Rectal smooth muscle tissue (tissue), 1 donor: ENCODE measurements around the gene DCTN2.

Experiments
- H3K27ac ChIP-seq: one replicate; pipeline ENCODE4 v1.7.0; 2013; ENCODE audit warnings: low read depth, low read length, inconsistent platforms
- H3K27me3 ChIP-seq: one replicate; pipeline ENCODE4 v1.7.0; 2013; ENCODE audit warnings: low read length; ENCODE audit not compliant: control insufficient read depth, insufficient read depth
- H3K36me3 ChIP-seq: one replicate; pipeline ENCODE4 v1.7.0; 2013; ENCODE audit warnings: low read length; ENCODE audit not compliant: control insufficient read depth, insufficient read depth
- H3K4me1 ChIP-seq: one replicate; pipeline ENCODE4 v1.7.0; 2013; ENCODE audit warnings: low read length; ENCODE audit not compliant: control insufficient read depth, insufficient read depth
- H3K4me3 ChIP-seq: one replicate; pipeline ENCODE4 v1.7.0; 2013; ENCODE audit warnings: low read length
- H3K9ac ChIP-seq: one replicate; pipeline ENCODE4 v1.7.0; 2013; ENCODE audit warnings: low read length

Gene DCTN2

GRCh38 chr12:57528176-57528575, 18.8 kb downstream of the DCTN2 start:
- H3K9ac ChIP-seq = no peak overlapping the region
- peaks cover 46% of the 10 kb centered on the region for H3K36me3 ChIP-seq
- H3K27ac ChIP-seq = no peak overlapping the region
- H3K4me3 ChIP-seq = no peak overlapping the region
- H3K27me3 ChIP-seq = no peaks in the 10 kb centered on the region
- H3K4me1 ChIP-seq = peaks cover 10% of the 10 kb centered on the region

GRCh38 chr12:57527184-57527583, 19.8 kb downstream of the DCTN2 start:
- no peak overlapping the region for H3K4me3 ChIP-seq
- no peak overlapping the region for H3K27ac ChIP-seq
- no peak overlapping the region for H3K9ac ChIP-seq
- H3K27me3 ChIP-seq = no peaks in the 10 kb centered on the region
- peaks cover 10% of the 10 kb centered on the region for H3K4me1 ChIP-seq
- H3K36me3 ChIP-seq = peaks cover 36% of the 10 kb centered on the region

GRCh38 chr12:57526477-57527126, 20.4 kb downstream of the DCTN2 start:
- H3K36me3 ChIP-seq = peaks cover 30% of the 10 kb centered on the region
- no peak overlapping the region for H3K4me3 ChIP-seq
- H3K9ac ChIP-seq = no peak overlapping the region
- peaks cover 16% of the 10 kb centered on the region for H3K4me1 ChIP-seq
- no peaks in the 10 kb centered on the region for H3K27me3 ChIP-seq
- H3K27ac ChIP-seq = no peak overlapping the region

DNA sequence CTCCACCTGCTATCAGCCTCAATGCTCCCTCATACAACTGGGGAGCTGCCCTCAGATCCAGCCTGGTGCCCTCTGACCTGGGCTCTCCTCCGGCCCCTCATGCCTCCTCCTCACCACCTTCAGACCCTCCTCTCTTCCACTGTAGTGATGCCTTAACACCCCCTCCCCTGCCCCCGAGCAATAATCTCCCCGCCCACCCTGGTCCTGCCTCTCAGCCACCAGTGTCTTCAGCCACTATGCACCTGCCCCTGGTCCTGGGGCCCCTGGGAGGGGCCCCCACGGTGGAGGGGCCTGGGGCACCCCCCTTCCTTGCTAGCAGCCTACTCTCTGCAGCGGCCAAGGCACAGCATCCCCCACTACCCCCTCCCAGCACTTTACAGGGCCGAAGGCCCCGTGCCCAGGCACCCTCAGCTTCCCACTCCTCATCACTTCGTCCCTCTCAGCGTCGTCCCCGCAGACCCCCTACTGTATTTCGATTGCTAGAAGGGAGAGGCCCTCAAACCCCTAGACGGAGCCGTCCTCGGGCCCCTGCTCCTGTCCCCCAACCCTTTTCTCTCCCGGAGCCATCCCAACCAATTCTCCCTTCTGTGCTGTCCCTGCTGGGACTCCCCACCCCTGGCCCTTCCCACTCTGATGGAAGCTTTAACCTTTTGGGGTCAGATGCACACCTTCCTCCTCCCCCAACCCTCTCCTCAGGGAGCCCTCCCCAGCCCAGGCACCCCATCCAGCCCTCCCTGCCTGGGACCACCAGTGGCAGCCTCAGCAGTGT, 21.2 kb downstream of the DCTN2 start:
- Histone ChIP-seq H3K27ac (no peak overlapping the region), H3K36me3 (peaks cover 26% of the 10 kb centered on the region), H3K27me3 (no peaks in the 10 kb centered on the region), H3K4me3 (no peak overlapping the region), H3K9ac (no peak overlapping the region), H3K4me1 (peaks cover 24% of the 10 kb centered on the region)

GRCh38 chr12:57524814-57525614, 22.0 kb downstream of the DCTN2 start:
- Histone ChIP-seq H3K27me3 (no peaks in the 10 kb centered on the region), H3K4me3 (no peak overlapping the region), H3K27ac (no peak overlapping the region), H3K36me3 (peaks cover 19% of the 10 kb centered on the region), H3K9ac (no peak overlapping the region), H3K4me1 (peaks cover 24% of the 10 kb centered on the region)

GRCh38 chr12:57523706-57524614, 23.0 kb downstream of the DCTN2 start:
- peak overlapping the region; percentile 76 for H3K4me3 ChIP-seq
- H3K27me3 ChIP-seq = no peaks in the 10 kb centered on the region
- peak overlapping the region; percentile 79 for H3K27ac ChIP-seq
- H3K4me1 ChIP-seq = peaks cover 30% of the 10 kb centered on the region
- H3K9ac ChIP-seq = peak overlapping the region; percentile 22
- peaks cover 13% of the 10 kb centered on the region for H3K36me3 ChIP-seq

GRCh38 chr12:57522887-57523705, 23.9 kb downstream of the DCTN2 start:
- Histone ChIP-seq H3K9ac (peak overlapping the region; percentile 63), H3K27me3 (no peaks in the 10 kb centered on the region), H3K4me1 (peaks cover 37% of the 10 kb centered on the region), H3K36me3 (peaks cover 10% of the 10 kb centered on the region), H3K4me3 (peak overlapping the region; percentile 76), H3K27ac (peak overlapping the region; percentile 79)

DNA sequence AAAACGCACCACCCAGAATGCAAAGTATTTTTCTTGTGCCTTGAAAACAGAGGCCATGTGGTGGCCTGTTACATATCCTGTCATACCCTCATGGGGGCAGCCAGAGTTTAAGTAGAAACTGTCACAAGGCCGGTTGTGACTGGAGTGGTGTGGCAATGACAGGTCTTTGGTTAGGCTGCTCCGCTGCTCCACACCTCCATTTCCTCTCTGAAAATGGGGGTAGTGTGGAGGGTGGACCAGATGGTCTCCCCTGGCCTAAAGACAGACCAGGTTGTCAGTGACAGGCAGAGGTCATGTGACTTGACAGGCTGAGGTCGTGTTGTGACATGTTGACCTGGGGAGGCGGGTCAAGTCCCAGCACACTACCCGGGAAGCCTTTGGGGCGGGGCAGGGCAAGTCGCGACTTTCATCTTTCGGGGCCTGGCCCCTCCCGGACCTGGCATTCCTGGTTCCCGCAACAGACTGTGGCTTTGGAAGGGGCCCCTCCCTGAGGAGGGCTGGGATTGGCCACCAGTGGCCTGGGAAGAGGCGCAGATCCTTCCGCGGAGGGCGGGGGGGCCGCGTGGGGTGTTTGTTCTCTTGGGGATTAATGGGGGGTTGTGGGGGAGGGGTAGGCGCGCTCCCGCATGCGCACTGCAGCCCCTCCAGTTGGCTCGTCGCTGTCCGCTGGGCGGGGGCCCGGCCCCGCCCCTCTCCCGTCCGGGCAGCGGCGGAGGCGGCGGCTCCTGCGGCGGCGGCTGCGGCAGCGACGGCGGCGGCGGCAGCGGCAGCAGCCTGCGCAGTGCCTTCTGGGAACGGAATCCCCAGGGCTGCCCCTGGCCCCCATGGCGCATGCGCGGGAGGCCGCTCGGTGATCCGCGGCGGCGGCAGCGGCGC, 24.7 kb downstream of the DCTN2 start, which contains the start of gene MBD6:
Gene MBD6 (plus strand): TSS at position 814 of the 876 bp plus-strand sequence. CDS start 1,480 bp downstream, outside the sequence.
- Histone ChIP-seq H3K9ac (peak within 1 kb of the TSS; percentile 82), H3K27ac (peak within 1 kb of the TSS; percentile 99), H3K27me3 (no peaks in the 10 kb centered on the region), H3K36me3 (peaks cover 11% of the 10 kb centered on the region), H3K4me1 (peaks cover 42% of the 10 kb centered on the region), H3K4me3 (peak within 1 kb of the TSS; percentile 76)

- Histone ChIP-seq H3K4me3 (peak overlapping the region; percentile 63), H3K4me1 (peaks cover 45% of the 10 kb centered on the region), H3K9ac (peak overlapping the region; percentile 82), H3K27ac (peak overlapping the region; percentile 99), H3K27me3 (no peaks in the 10 kb centered on the region), H3K36me3 (peaks cover 13% of the 10 kb centered on the region)
These were observed 25.4 kb downstream of the DCTN2 start for GRCh38 chr12:57521525-57522010.

DNA sequence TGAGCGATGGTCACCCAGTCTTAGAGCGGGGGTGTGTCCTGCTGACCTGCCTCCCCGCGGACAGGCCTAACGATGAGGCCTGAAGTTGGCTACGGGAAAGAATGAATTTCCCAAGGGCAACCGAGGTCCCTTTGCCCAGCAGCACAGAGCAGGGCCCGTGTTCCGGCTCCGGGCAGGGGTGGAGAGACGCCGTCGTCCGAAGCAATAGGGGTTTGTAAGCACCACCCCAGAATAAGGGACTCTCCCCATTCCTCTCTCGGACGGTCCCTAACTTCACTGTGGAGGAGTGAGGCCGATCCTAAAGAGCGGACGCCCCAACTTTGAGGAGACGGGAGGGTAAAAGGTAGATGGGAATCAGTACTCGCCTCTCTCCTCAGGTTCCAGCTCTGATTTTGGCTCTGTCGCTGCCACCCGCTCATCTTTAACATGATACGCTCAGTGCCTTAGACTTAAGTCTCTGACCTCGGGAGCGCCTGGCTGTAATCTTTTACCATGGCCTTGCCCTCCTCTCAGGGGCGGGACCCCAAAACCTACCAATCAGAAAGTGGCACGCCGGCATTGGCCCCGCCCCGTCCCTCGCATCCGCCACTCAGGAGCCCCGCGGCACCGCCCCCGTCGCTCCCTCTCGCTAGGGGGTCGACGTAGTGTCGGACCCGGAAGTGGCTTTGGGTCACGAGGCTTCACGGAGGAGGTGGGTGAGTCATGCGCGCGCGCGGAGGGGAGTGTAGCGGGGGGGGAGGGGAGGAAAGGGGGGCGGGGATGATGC, 26.8 kb downstream of the DCTN2 start, which contains the start of gene DDIT3:
Gene DDIT3 (minus strand): TSS at position 462 of the 766 bp plus-strand sequence. CDS start 3,108 bp downstream, outside the sequence.
- Histone ChIP-seq H3K4me3 (peak within 1 kb of the TSS; percentile 94), H3K27me3 (no peaks in the 10 kb centered on the region), H3K27ac (peak within 1 kb of the TSS; percentile 99), H3K4me1 (peaks cover 45% of the 10 kb centered on the region), H3K9ac (peak within 1 kb of the TSS; percentile 98), H3K36me3 (peaks cover 22% of the 10 kb centered on the region)
